Measurements from ENCODE around the gene FBXL15. TPM values are rescaled to one million over a fixed set of nuclear protein-coding genes. Genes with fewer than 3 reads are reported as not detected.
A peak's percentile ranks its signal among the peaks of the same experiment; 100 is the strongest.

Gene FBXL15
- polyA plus RNA-seq (2013, experiment 1 of 2), result 5.0 TPM
- 4.6 TPM for polyA plus RNA-seq (2013, experiment 2 of 2)

GRCh38 chr10:102420714-102421506 lies at the start of gene FBXL15:
Gene FBXL15 (plus strand): TSS chr10:102420836. CDS start chr10:102421130, 294 bp downstream.
- Histone ChIP-seq H3K4ac (ENCODE audit: low read depth, low read length) (no peak within 1 kb of the TSS), H3K4me1 (ENCODE audit: control insufficient read depth, low read depth, low read length) (peaks cover 7% of the 10 kb centered on the region), H3K9ac (ENCODE audit: low read length) (peak within 1 kb of the TSS; percentile 85), H3K27me3 (ENCODE audit: insufficient read depth, low read length, poor library complexity) (no peaks in the 10 kb centered on the region), H2AK5ac (ENCODE audit: low read length) (no peak within 1 kb of the TSS), H3K79me2 (ENCODE audit: control insufficient read depth, insufficient read depth, low read length) (no peaks in the 10 kb centered on the region), H3K18ac (ENCODE audit: low read length) (peak within 1 kb of the TSS; percentile 28), H3K4me3 (ENCODE audit: low read length) (peak within 1 kb of the TSS; percentile 83), H2BK15ac (replicated peaks; ENCODE audit: low read depth) (no peak within 1 kb of the TSS), H3K36me3 (ENCODE audit: control insufficient read depth, insufficient read depth, low read length) (no peaks in the 10 kb centered on the region), H3K27ac (ENCODE audit: low read depth, low read length) (peak within 1 kb of the TSS; percentile 89), H4K5ac (ENCODE audit: low read length) (no peak within 1 kb of the TSS), H3K79me1 (ENCODE audit: low read length) (no peaks in the 10 kb centered on the region), H2BK5ac (ENCODE audit: low read length) (peak within 1 kb of the TSS; percentile 82), H3K56ac (ENCODE audit: low read length) (peak within 1 kb of the TSS; percentile 98), H4K8ac (ENCODE audit: low read depth, low read length) (no peak within 1 kb of the TSS), H2BK120ac (ENCODE audit: low read depth, low read length) (no peak within 1 kb of the TSS), H3K23ac (ENCODE audit: low read length) (no peak within 1 kb of the TSS), H3K4me2 (ENCODE audit: low read length) (peak within 1 kb of the TSS; percentile 94)
- WGBS (ENCODE audit: extremely low coverage, insufficient coverage, low lambda C conversion rate), result no CpG with 5 or more reads among the region's 66 CpGs
- DNase-seq, result peak; percentile 98

- no peaks in the 10 kb centered on the region for H3K79me1 ChIP-seq (ENCODE audit: low read length)
- H3K56ac ChIP-seq (ENCODE audit: low read length), result no peak overlapping the region
- no peaks in the 10 kb centered on the region for H3K79me2 ChIP-seq (ENCODE audit: control insufficient read depth, insufficient read depth, low read length)
- H3K36me3 ChIP-seq (ENCODE audit: control insufficient read depth, insufficient read depth, low read length), result peaks cover 17% of the 10 kb centered on the region
- H3K4ac ChIP-seq (ENCODE audit: low read depth, low read length), result no peak overlapping the region
- no peak overlapping the region for H2BK120ac ChIP-seq (ENCODE audit: low read depth, low read length)
- H3K27ac ChIP-seq (ENCODE audit: low read depth, low read length), result no peak overlapping the region
- no peak overlapping the region for H3K4me3 ChIP-seq (ENCODE audit: low read length)
- no peak overlapping the region for H2BK15ac ChIP-seq (replicated peaks; ENCODE audit: low read depth)
- H4K8ac ChIP-seq (ENCODE audit: low read depth, low read length), result no peak overlapping the region
- no peak overlapping the region for H4K5ac ChIP-seq (ENCODE audit: low read length)
- H3K23ac ChIP-seq (ENCODE audit: low read length), result no peak overlapping the region
- H2BK5ac ChIP-seq (ENCODE audit: low read length), result no peak overlapping the region
- no peaks in the 10 kb centered on the region for H3K27me3 ChIP-seq (ENCODE audit: insufficient read depth, low read length, poor library complexity)
- no CpG with 5 or more reads among the region's 2 CpGs for WGBS (ENCODE audit: extremely low coverage, insufficient coverage, low lambda C conversion rate)
- DNase-seq, result no peak
- H3K4me1 ChIP-seq (ENCODE audit: control insufficient read depth, low read depth, low read length), result no peaks in the 10 kb centered on the region
- H3K18ac ChIP-seq (ENCODE audit: low read length), result no peak overlapping the region
- no peak overlapping the region for H2AK5ac ChIP-seq (ENCODE audit: low read length)
- no peak overlapping the region for H3K4me2 ChIP-seq (ENCODE audit: low read length)
- H3K9ac ChIP-seq (ENCODE audit: low read length), result no peak overlapping the region
Measured at GRCh38 chr10:102371295-102371694, 49.3 kb upstream of the FBXL15 start.

- H3K27ac ChIP-seq (ENCODE audit: low read depth, low read length), result no peak overlapping the region
- H3K36me3 ChIP-seq (ENCODE audit: control insufficient read depth, insufficient read depth, low read length), result peaks cover 14% of the 10 kb centered on the region
- H3K79me2 ChIP-seq (ENCODE audit: control insufficient read depth, insufficient read depth, low read length), result no peaks in the 10 kb centered on the region
- no peaks in the 10 kb centered on the region for H3K4me1 ChIP-seq (ENCODE audit: control insufficient read depth, low read depth, low read length)
- H3K79me1 ChIP-seq (ENCODE audit: low read length), result no peaks in the 10 kb centered on the region
- no peak overlapping the region for H3K4me3 ChIP-seq (ENCODE audit: low read length)
- no peak overlapping the region for H3K23ac ChIP-seq (ENCODE audit: low read length)
- H3K9ac ChIP-seq (ENCODE audit: low read length), result no peak overlapping the region
- H3K18ac ChIP-seq (ENCODE audit: low read length), result no peak overlapping the region
- DNase-seq, result peak; percentile 47
- H2AK5ac ChIP-seq (ENCODE audit: low read length), result no peak overlapping the region
- no CpG with 5 or more reads among the region's 7 CpGs for WGBS (ENCODE audit: extremely low coverage, insufficient coverage, low lambda C conversion rate)
- H4K8ac ChIP-seq (ENCODE audit: low read depth, low read length), result no peak overlapping the region
- no peak overlapping the region for H3K4ac ChIP-seq (ENCODE audit: low read depth, low read length)
- no peaks in the 10 kb centered on the region for H3K27me3 ChIP-seq (ENCODE audit: insufficient read depth, low read length, poor library complexity)
- H4K5ac ChIP-seq (ENCODE audit: low read length), result no peak overlapping the region
- H2BK5ac ChIP-seq (ENCODE audit: low read length), result no peak overlapping the region
- no peak overlapping the region for H2BK15ac ChIP-seq (replicated peaks; ENCODE audit: low read depth)
- H3K56ac ChIP-seq (ENCODE audit: low read length), result no peak overlapping the region
- H2BK120ac ChIP-seq (ENCODE audit: low read depth, low read length), result no peak overlapping the region
- H3K4me2 ChIP-seq (ENCODE audit: low read length), result no peak overlapping the region
Measured at GRCh38 chr10:102375250-102375649, 45.4 kb upstream of the FBXL15 start.

DNA sequence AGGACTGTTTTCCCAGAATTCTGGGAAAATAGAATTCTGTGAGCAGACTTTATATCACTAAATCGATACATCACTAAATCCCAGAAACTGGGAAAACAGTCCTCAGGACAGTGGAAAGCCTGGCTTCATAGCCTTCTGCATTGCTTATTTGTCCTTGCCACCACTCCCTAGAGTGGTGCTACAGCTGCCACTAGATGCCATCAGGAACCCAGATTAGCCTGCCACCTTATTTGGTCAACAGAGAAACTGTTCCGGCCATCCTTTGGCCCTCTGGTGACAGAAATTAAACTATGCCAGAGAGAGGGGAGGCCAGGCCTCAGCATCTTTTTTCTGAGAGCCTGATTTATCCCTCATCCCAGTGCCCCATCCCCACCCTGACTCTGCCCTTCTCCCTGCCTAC lies 44.8 kb upstream of the FBXL15 start:
- Histone ChIP-seq H2BK120ac (ENCODE audit: low read depth, low read length) (no peak overlapping the region), H3K27me3 (ENCODE audit: insufficient read depth, low read length, poor library complexity) (no peaks in the 10 kb centered on the region), H3K36me3 (ENCODE audit: control insufficient read depth, insufficient read depth, low read length) (peaks cover 9% of the 10 kb centered on the region), H3K23ac (ENCODE audit: low read length) (no peak overlapping the region), H3K4me3 (ENCODE audit: low read length) (no peak overlapping the region), H3K4me1 (ENCODE audit: control insufficient read depth, low read depth, low read length) (no peaks in the 10 kb centered on the region), H4K5ac (ENCODE audit: low read length) (no peak overlapping the region), H3K18ac (ENCODE audit: low read length) (no peak overlapping the region), H3K9ac (ENCODE audit: low read length) (no peak overlapping the region), H3K79me1 (ENCODE audit: low read length) (no peaks in the 10 kb centered on the region), H2AK5ac (ENCODE audit: low read length) (no peak overlapping the region), H3K4me2 (ENCODE audit: low read length) (no peak overlapping the region), H2BK15ac (replicated peaks; ENCODE audit: low read depth) (no peak overlapping the region), H3K79me2 (ENCODE audit: control insufficient read depth, insufficient read depth, low read length) (no peaks in the 10 kb centered on the region), H3K4ac (ENCODE audit: low read depth, low read length) (no peak overlapping the region), H4K8ac (ENCODE audit: low read depth, low read length) (no peak overlapping the region), H3K27ac (ENCODE audit: low read depth, low read length) (no peak overlapping the region), H2BK5ac (ENCODE audit: low read length) (no peak overlapping the region), H3K56ac (ENCODE audit: low read length) (no peak overlapping the region)
- no peak for DNase-seq
- WGBS (ENCODE audit: extremely low coverage, insufficient coverage, low lambda C conversion rate), result no CpG with 5 or more reads among the region's 2 CpGs

DNA sequence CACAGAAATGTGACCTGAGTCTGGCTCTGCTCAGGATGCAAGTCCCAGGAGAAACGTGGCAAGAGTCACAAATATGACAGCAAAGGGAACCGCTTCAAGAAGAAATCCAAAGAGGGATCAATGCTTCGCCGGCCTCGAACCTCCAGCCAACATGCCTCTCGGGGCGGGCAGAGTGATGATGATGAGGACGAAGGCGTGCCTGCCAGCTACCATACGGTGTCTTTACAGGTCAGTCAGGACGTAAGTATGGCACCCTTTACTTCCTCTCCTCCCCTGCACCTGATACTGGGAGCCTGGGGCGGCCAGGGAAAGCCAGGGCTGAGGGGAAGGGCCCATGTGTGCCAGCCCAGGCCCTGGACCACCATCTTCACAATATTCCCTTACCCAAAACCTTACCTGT lies 43.7 kb upstream of the FBXL15 start:
- Histone ChIP-seq H3K4me2 (ENCODE audit: low read length) (no peak overlapping the region), H2BK120ac (ENCODE audit: low read depth, low read length) (no peak overlapping the region), H3K27me3 (ENCODE audit: insufficient read depth, low read length, poor library complexity) (no peaks in the 10 kb centered on the region), H3K4me3 (ENCODE audit: low read length) (no peak overlapping the region), H3K9ac (ENCODE audit: low read length) (no peak overlapping the region), H3K27ac (ENCODE audit: low read depth, low read length) (no peak overlapping the region), H3K4me1 (ENCODE audit: control insufficient read depth, low read depth, low read length) (no peaks in the 10 kb centered on the region), H4K8ac (ENCODE audit: low read depth, low read length) (no peak overlapping the region), H3K23ac (ENCODE audit: low read length) (no peak overlapping the region), H3K4ac (ENCODE audit: low read depth, low read length) (no peak overlapping the region), H3K18ac (ENCODE audit: low read length) (no peak overlapping the region), H3K36me3 (ENCODE audit: control insufficient read depth, insufficient read depth, low read length) (peaks cover 9% of the 10 kb centered on the region), H3K56ac (ENCODE audit: low read length) (no peak overlapping the region), H3K79me1 (ENCODE audit: low read length) (no peaks in the 10 kb centered on the region), H2BK5ac (ENCODE audit: low read length) (no peak overlapping the region), H2BK15ac (replicated peaks; ENCODE audit: low read depth) (no peak overlapping the region), H4K5ac (ENCODE audit: low read length) (no peak overlapping the region), H2AK5ac (ENCODE audit: low read length) (no peak overlapping the region), H3K79me2 (ENCODE audit: control insufficient read depth, insufficient read depth, low read length) (no peaks in the 10 kb centered on the region)
- WGBS (ENCODE audit: extremely low coverage, insufficient coverage, low lambda C conversion rate), result no CpG with 5 or more reads among the region's 12 CpGs
- DNase-seq, result no peak
